Uterus (tissue), 4 donors: Measurements from ENCODE around the gene CSF1. TPM values are rescaled to one million over a fixed set of nuclear protein-coding genes. Genes with fewer than 3 reads are reported as not detected.

Experiments
- DNase-seq, 2 donors: peaks; one replicate each; pipeline ENCODE4 v3.0.0-alpha.2; 2019 to 2020
- H3K27ac ChIP-seq, 2 donors: fragments of 200-600 bp; sonication (generic); 1 replicate in 1 of 2; 2 replicates in 1 of 2; pipeline ENCODE4 v1.5.1; 2016 to 2018
- H3K27me3 ChIP-seq, 2 donors: fragments of 200-600 bp; sonication (generic); one replicate each; pipeline ENCODE4 v1.5.1; 2018 to 2019; ENCODE audit warnings: control low read depth in 1 of 2
- H3K36me3 ChIP-seq, 2 donors: fragments of 200-600 bp; sonication (generic); one replicate each; pipeline ENCODE4 v1.5.1; 2019; ENCODE audit warnings: control low read depth in 1 of 2
- H3K4me1 ChIP-seq, 2 donors: fragments of 200-600 bp; sonication (generic); one replicate each; pipeline ENCODE4 v1.5.1; 2018 to 2019; ENCODE audit warnings: control low read depth in 1 of 2
- H3K4me3 ChIP-seq, 2 donors: fragments of 200-600 bp; sonication (generic); 1 replicate in 1 of 2; 2 replicates in 1 of 2; pipeline ENCODE4 v1.5.1; 2018 to 2019; ENCODE audit warnings: mild to moderate bottlenecking in 1 of 2
- H3K9me3 ChIP-seq, 2 donors: fragments of 200-600 bp; sonication (generic); one replicate each; pipeline ENCODE4 v1.5.1; 2019; ENCODE audit warnings: control low read depth in 1 of 2
- POLR2A ChIP-seq, 2 donors: fragments of 450-650 bp; IDR thresholded peaks; one replicate each; pipeline ENCODE4 v1.6.1; 2016; ENCODE audit warnings: antibody characterized with exemption in 2 of 2, mild to moderate bottlenecking in 1 of 2, moderate library complexity in 1 of 2
- intact Hi-C: fragments of 100-400 bp; cut with DNase I; formaldehyde crosslinking; loops from one replicate; pipeline ENCODE4 v1.15.1; 2023; ENCODE audit warnings: low total_unique reads
- total RNA-seq, 4 donors: library from RNA; depleted of rRNA in 3 of 4; stranded (reverse); fragments of >200 nt in 3 of 4; gene quantifications; one replicate each; pipeline versions ENCODE4 v1.1.0 to v1.2.4, GENCODE V29; 2014 to 2023
- TF ChIP-seq, protein P1 (sequence below), 4 experiments: fragments of 200-600 bp in 2 of 4; fragments of 450-650 bp in 2 of 4; sonication (generic) in 2 of 4; IDR thresholded peaks; one replicate each; pipeline ENCODE4 v1.5.1; 2016 to 2019; ENCODE audit warnings: antibody characterized with exemption in 4 of 4, mild to moderate bottlenecking in 2 of 4, moderate library complexity in 1 of 4
- donor health status: DM: yes; HTN: yes; CAD: no.

Gene CSF1
- total RNA-seq, 4 donors from 2014 or later = 19.8 to 48.2 (median 34.2) TPM

DNA sequence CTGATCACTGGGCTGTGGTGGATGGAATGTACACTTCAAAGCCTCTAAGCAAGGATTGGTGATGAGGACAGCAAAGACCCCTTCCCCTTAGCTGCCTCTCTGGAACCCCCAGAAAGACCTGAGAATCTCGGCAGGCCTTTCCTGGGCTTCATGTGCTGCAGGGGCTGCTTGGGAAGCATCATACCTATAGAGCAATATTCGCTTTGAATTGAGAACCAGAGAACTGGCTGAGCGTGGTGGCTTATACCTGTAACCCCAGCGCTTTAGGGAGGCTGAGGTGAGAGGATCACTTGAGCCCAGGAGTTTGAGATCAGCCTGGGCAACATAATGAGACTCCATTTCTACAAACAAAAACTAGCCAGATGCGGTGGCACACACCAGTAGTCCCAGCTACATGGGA, 22.0 kb downstream of the CSF1 start:
- Histone ChIP-seq H3K27me3 (no peaks in the 10 kb centered on the region), H3K9me3 (peaks cover 0 to 5% of the 10 kb centered on the region in 2 donors), H3K36me3 (no peaks in the 10 kb centered on the region), H3K4me1 (peaks cover 2 to 15% of the 10 kb centered on the region in 2 donors), H3K27ac (no peak overlapping the region), H3K4me3 (no peak overlapping the region)
- intact Hi-C loops = no loop called here
- DNase-seq = no peak
- TF ChIP-seq, protein P1, sequence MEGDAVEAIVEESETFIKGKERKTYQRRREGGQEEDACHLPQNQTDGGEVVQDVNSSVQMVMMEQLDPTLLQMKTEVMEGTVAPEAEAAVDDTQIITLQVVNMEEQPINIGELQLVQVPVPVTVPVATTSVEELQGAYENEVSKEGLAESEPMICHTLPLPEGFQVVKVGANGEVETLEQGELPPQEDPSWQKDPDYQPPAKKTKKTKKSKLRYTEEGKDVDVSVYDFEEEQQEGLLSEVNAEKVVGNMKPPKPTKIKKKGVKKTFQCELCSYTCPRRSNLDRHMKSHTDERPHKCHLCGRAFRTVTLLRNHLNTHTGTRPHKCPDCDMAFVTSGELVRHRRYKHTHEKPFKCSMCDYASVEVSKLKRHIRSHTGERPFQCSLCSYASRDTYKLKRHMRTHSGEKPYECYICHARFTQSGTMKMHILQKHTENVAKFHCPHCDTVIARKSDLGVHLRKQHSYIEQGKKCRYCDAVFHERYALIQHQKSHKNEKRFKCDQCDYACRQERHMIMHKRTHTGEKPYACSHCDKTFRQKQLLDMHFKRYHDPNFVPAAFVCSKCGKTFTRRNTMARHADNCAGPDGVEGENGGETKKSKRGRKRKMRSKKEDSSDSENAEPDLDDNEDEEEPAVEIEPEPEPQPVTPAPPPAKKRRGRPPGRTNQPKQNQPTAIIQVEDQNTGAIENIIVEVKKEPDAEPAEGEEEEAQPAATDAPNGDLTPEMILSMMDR (IDR thresholded peaks at IDR 0.05) = no peak
- no peak for TF ChIP-seq POLR2A (IDR thresholded peaks at IDR 0.05)

GRCh38 chr1:109933856-109934711, 23.4 kb downstream of the CSF1 start:
- no peak for TF ChIP-seq POLR2A (IDR thresholded peaks at IDR 0.05)
- TF ChIP-seq, protein P1 (IDR thresholded peaks at IDR 0.05) = no peak
- Histone ChIP-seq H3K4me1 (peaks cover 0 to under 1% of the 10 kb centered on the region in 2 donors), H3K9me3 (peaks cover 0 to 11% of the 10 kb centered on the region in 2 donors), H3K27ac (no peak overlapping the region), H3K36me3 (no peaks in the 10 kb centered on the region), H3K27me3 (no peaks in the 10 kb centered on the region), H3K4me3 (no peak overlapping the region)
- DNase-seq = no peak
- intact Hi-C loops = no loop called here

- intact Hi-C loops = no loop called here
- Histone ChIP-seq H3K27me3 (no peaks in the 10 kb centered on the region), H3K27ac (no peak overlapping the region), H3K9me3 (peaks cover 0 to 11% of the 10 kb centered on the region in 2 donors), H3K4me3 (no peak overlapping the region), H3K36me3 (no peaks in the 10 kb centered on the region), H3K4me1 (no peaks in the 10 kb centered on the region)
- no peak for DNase-seq
- TF ChIP-seq POLR2A (IDR thresholded peaks at IDR 0.05) = no peak
- TF ChIP-seq, protein P1 (IDR thresholded peaks at IDR 0.05) = no peak
These were observed 24.8 kb downstream of the CSF1 start for GRCh38 chr1:109935451-109935900.

DNA sequence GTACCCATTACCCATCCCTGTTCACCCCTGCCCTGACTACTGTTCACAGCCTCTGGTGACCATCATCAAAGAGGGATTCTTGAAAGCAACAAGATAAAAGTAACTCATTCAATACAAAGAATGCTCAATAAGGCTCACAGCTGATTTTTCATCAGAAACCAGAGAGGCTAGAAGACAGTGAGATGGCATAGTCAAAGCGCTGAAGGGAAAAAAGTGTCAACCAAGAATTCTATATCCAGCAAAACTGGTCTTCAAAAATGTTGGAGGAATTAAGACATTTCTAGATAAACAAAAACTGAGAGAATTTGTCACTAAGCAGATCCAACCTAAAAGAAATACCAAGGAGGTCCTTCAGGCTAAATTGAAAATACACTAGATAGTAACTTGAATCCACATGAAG, 27.1 kb downstream of the CSF1 start:
- no peak overlapping the region for H3K27ac ChIP-seq
- no peaks in the 10 kb centered on the region for H3K27me3 ChIP-seq
- TF ChIP-seq POLR2A (IDR thresholded peaks at IDR 0.05) = no peak
- TF ChIP-seq, protein P1 (IDR thresholded peaks at IDR 0.05) = no peak
- no peaks in the 10 kb centered on the region for H3K36me3 ChIP-seq
- intact Hi-C loops = no loop called here
- no peak overlapping the region for H3K4me3 ChIP-seq
- DNase-seq = no peak
- no peaks in the 10 kb centered on the region for H3K4me1 ChIP-seq
- H3K9me3 ChIP-seq = peaks cover 0 to 11% of the 10 kb centered on the region in 2 donors

DNA sequence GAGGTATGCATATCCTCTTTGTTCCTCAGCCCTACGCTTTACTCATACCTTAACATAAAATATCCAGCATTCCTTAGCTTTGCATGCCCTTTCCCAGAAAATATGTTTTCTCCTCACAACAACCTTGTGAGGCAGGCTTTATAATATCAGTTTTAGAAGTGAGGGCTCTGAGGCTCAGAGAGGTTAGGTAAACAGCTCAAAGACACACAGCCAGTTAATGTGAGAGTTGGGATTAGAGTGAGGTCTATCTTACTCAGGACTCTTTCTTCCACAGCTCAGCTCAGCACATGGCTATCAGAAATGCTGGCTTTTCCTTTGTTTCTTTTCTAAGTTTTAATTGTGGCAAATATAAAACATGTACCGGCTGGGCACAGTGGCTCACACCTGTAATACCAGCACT, 27.9 kb downstream of the CSF1 start:
- no peak overlapping the region for H3K27ac ChIP-seq
- H3K4me3 ChIP-seq = no peak overlapping the region
- H3K9me3 ChIP-seq = peaks cover 0 to 11% of the 10 kb centered on the region in 2 donors
- H3K27me3 ChIP-seq = no peaks in the 10 kb centered on the region
- no peaks in the 10 kb centered on the region for H3K4me1 ChIP-seq
- DNase-seq = no peak
- H3K36me3 ChIP-seq = no peaks in the 10 kb centered on the region
- intact Hi-C loops = no loop called here
- TF ChIP-seq, protein P1 (IDR thresholded peaks at IDR 0.05) = no peak
- TF ChIP-seq POLR2A (IDR thresholded peaks at IDR 0.05) = no peak
